ENCODE data around the gene RABL2B.

GRCh38 chr22:50735739-50736030, 47.8 kb downstream of the RABL2B start:
- TF ChIP-seq ZFHX2 (tag by site-specific recombination; conservative IDR thresholded peaks at IDR 0.05) (no peak), ZNF280C (tag by site-specific recombination; IDR thresholded peaks at IDR 0.05) (no peak), CTCF (tag by site-specific recombination; IDR thresholded peaks at IDR 0.05) (no peak), RBAK (tag by site-specific recombination; IDR thresholded peaks at IDR 0.05) (no peak), REST (tag by site-specific recombination; IDR thresholded peaks at IDR 0.05) (no peak), ZSCAN5A (tag by site-specific recombination; IDR thresholded peaks at IDR 0.05) (no peak), ZNF433 (tag by site-specific recombination; IDR thresholded peaks at IDR 0.05; ENCODE audit: low read depth) (no peak)
- TF ChIP-seq, protein P1, sequence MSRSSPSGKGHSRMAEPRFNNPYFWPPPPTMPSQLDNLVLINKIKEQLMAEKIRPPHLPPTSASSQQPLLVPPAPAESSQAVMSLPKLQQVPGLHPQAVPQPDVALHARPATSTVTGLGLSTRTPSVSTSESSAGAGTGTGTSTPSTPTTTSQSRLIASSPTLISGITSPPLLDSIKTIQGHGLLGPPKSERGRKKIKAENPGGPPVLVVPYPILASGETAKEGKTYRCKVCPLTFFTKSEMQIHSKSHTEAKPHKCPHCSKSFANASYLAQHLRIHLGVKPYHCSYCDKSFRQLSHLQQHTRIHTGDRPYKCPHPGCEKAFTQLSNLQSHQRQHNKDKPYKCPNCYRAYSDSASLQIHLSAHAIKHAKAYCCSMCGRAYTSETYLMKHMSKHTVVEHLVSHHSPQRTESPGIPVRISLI (tag by site-specific recombination; IDR thresholded peaks at IDR 0.05), result no peak
